HG02623 (cell line): ENCODE results near the gene KLF13.

Experiments used
- ATAC-seq: cut with Tn5 transposase; IDR thresholded peaks from one replicate; pipeline ENCODE4 v1.9.1; 2021; ENCODE audit warnings: moderate library complexity; ENCODE audit not compliant: unreplicated experiment

The KLF13 gene

GRCh38 chr15:31397851-31398661 lies 71.4 kb downstream of the KLF13 start:
- no peak for ATAC-seq

GRCh38 chr15:31398677-31399301 lies 72.2 kb downstream of the KLF13 start:
- ATAC-seq, result no peak

GRCh38 chr15:31399544-31400171 lies 73.0 kb downstream of the KLF13 start:
- ATAC-seq, result no peak

GRCh38 chr15:31400222-31400927 lies 73.7 kb downstream of the KLF13 start:
- ATAC-seq, result no peak

GRCh38 chr15:31401282-31401681 lies 74.6 kb downstream of the KLF13 start:
- no peak for ATAC-seq

- ATAC-seq, result no peak
These were observed 75.4 kb downstream of the KLF13 start for GRCh38 chr15:31402003-31402402.

GRCh38 chr15:31402511-31403056 lies 75.9 kb downstream of the KLF13 start:
- ATAC-seq, result no peak

GRCh38 chr15:31403096-31403495 lies 76.5 kb downstream of the KLF13 start:
- no peak for ATAC-seq

GRCh38 chr15:31403606-31404005 lies 77.0 kb downstream of the KLF13 start:
- ATAC-seq, result no peak

GRCh38 chr15:31404345-31404744 lies 77.7 kb downstream of the KLF13 start:
- ATAC-seq, result no peak

GRCh38 chr15:31405200-31405920 lies 78.7 kb downstream of the KLF13 start:
- ATAC-seq, result no peak

GRCh38 chr15:31407376-31407775 lies 80.7 kb downstream of the KLF13 start:
- ATAC-seq, result no peak

GRCh38 chr15:31407851-31408250 lies 81.2 kb downstream of the KLF13 start:
- no peak for ATAC-seq

- no peak for ATAC-seq
These were observed 82.1 kb downstream of the KLF13 start for GRCh38 chr15:31408724-31409123.

GRCh38 chr15:31409171-31409570 lies 82.5 kb downstream of the KLF13 start:
- ATAC-seq, result no peak

- no peak for ATAC-seq
These were observed 86.2 kb downstream of the KLF13 start for GRCh38 chr15:31412824-31413223.

- ATAC-seq, result no peak
These were observed 88.6 kb downstream of the KLF13 start for GRCh38 chr15:31415201-31415600.

- ATAC-seq, result no peak
These were observed 93.2 kb downstream of the KLF13 start for GRCh38 chr15:31419820-31420219.

GRCh38 chr15:31427411-31427810 lies 100.8 kb downstream of the KLF13 start:
- ATAC-seq, result no peak
